ENCODE results near the gene COA8.

The COA8 gene

DNA sequence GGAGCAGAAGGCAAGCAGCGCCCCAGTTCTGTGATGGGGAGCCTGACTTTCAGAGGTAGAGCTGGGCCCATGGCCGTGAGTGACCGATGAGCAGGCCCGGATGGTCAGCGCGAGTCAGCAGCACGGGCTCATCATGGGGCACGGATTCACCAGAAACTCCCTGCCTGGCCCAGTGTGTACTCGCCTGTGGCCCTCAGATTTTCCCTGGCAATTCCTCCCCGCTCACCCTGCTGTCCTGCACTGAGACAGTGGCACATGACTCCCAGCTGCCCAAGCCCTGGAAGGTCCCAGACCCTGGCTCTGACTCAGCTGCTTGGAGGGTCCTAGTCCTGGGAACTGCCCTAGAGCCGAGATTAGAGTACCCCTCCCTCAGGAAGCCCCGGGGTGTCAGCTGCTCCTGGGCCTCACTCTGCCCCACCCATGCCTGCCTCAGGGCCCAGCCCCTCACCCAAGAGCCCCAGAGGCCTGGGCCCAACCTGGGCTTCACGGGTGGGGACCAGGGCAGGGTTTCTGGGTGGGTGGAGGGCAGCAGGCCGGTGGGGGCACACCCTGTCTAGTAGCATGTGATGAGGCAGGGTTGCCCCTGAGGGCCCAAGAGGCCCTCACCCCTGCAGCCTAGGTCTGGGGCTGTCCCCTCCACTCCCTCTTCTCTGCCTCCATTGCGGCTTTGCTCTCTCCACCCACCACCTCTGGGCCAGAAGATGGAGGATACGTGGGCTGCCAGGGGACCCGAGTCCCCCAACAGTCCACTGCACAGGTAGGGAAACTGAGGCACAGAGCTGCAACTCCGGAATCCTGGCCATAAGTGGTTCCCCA is 25.4 kb upstream of the COA8 start:
- no peak for DNase-seq

DNA sequence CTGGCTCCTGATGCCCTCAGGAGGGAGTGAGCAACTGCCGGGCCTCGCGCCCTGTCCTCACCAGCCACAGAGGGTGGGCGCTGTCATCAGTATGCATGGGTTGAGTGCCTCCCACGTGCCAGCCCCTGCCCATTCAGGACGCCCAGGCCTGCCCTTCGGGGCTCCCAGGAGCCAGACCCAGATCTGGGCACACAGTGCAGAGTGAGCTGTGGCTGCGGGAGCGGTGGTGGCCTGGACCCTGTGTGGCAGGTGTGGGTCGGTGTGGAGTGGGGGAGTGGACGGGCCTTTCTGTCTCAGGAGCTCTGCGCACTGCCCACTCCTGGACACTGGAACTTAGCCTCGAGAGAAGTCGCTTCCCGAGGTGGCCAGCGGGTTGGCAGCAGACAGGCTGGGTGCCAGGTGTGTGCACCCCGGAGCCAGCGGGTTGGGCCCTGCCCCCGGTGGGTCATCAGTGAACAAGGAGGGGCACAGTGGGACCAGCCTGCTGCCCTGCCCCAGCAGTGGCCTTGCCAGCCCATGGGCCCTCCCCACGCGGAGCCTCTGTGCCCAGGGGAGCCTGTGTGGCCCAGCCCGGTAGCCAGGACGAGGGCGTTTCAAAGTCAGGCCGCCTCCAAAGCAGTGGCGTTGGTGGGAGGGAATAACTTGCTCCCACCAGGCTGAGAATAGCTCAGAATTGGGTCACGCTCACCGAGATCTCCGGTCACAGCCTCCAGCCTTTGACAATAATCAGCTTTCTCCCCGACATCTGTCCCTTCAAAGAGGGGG is 24.3 kb upstream of the COA8 start:
- DNase-seq, result no peak

DNA sequence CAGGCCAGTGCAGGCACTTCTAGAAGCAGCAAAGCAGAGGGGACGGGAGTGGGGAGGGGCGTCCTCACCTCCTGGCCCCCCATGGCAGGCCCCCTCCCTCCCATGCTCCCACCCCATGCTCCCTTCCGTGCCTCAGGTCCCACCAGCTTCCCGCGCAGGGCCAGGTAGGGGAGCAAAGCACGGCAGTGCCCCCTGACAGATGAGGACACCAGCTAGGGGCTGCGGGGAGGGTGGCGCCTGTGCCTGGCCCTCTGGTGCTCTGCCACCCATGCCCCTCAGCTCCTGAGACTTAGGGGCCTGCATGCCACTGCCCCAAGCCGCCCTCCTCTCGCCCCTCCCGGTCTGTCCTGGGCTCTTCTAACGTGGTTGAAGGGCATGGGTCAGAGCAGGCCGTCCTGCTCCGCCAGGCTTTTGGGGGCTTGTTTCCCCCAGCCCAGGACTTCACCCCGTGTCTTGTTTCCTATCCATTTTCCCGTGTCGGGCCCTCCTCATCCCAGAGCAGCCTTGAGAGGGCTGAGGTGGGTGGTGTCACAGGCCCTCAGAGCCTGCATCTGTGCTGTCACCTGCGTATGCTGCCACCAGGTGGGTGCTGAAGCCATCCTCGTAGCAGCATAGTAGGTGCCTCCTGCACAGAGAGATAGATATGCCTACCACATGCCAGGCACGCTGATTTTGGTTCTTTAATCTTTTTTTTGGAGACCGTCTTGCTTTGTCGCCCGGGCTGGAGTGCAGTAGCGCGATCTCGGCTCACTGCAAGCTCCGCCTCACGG is 23.5 kb upstream of the COA8 start:
- DNase-seq, result no peak

DNA sequence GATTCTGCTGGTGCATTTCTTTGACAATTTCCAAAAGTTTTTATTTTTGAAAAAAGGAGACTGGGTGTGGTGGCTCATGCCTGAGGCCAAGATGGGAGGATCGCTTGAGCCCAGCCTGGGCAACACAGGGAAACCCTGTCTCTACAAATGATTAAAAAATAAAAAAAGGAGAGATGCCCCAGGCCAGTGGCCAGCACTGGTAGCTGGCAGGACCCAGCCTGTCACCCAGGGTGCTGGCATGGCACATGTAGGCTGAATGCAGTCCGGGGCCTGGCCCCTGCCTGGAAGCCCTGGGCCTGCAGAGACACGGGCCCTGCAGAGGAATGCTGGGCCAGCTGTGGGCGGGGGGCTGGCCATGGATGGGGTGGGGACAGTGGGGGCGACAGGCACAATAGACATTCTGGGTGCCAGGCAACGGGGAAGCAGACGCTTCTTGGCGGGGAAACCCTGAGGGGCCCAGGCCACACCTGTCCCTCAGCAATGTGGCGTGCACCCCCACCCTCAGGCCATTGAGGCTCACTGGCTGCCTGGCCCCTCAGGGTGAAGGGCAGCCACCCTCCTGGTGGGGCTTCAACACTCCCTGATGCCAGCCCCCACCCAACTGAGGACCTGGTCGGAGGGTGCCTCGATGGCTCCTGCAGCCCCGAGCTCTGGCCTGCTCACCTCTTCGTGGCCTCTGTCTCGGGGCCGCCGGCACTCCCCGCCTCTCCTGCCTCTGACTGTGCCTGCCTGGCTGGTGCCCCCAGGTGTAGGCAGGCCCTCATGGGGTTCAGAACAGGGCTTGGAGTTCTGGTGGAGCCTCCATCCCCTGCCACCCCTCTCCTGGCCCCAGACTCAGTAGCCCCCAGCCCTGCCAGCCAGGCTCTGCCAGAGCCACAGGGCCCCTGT is 21.7 kb upstream of the COA8 start:
- DNase-seq, result no peak

DNA sequence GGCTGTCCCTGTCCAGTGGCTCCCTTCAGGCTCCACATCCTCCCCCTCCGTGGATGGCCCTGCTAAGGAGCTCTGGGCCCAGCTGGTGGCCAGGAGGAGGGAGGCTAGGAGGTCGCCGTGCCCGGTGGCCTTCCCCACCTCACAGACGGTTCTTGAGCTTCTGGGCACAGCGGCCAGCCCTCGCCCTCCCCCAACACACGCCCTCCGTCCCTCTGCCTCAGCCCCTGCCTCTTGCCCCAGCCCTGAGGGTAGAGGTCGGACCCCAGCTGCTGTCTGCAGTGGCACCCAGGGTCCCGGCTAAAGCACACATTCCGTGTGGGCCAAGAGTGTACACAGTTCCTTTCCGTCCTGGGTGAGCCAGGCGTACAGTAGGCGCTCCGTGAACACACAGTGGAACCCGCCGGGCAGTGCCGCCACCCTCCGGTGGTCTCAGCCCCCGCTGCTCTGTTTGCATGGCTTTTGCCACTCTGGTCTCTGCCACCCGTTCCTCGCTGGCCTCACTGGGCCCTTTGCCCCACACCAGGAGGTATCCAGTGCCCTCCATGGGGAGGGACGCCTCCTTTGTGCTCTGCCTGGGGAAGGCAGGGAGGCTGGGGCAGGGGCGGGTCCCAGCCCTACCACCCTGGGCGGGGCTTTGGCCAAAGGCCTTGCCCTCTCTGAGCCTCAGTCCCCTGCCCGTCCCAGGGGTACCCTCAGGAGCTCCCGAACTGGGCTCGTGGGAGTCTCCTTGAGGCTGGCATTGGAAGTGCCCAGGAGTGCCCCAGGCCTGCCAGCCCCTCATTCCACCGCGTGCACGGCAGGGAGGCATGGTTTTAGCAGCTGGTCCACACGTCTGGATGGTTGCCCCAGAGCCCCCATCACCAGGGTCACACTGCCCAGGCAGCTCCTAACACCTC is 20.8 kb upstream of the COA8 start:
- no peak for DNase-seq

DNA sequence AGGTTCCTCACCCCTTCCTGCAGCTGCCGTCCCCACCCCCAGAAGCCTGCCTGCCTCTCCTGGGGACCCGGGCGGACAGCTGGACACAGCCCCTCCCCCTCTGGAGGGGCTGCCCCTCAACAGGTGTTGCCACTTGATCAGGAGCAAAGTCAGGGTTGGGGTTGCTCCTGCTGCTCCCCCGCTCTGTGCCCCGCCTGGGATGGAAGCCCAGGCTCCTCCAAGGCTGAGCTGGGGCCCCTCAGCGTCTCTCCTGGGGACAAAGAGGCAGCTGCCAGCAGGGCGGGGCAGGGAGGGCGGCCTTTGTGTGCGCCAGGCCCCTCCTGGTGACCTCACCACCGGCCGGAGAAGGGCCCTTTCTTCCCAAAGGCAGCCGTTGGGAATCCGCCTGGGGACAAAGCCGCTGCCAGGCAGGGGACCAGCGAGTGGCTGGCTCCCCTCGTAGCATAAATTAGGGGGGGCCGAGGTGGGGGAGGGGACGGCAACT is 20.1 kb upstream of the COA8 start:
- peak; percentile 43 for DNase-seq

DNA sequence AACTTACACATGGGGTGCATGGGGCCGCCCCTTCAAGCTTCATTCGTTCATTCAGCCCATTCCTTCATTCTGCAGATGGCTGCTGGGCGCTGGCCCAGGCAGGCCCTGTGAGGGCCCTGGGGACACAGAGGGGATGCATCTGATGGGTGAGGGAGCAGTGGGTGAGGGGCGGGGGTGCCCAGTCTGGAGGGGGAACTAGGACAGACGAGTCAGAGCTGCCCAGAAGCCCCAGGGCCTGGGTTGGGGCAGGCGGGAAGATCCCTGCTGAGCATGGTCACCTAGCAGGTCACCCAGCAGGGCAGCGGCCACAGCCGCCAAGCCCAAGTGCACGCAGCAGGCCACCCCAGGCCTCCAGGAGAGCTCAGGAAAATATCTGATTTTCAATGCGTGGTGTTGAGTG is 19.6 kb upstream of the COA8 start:
- DNase-seq, result no peak

DNA sequence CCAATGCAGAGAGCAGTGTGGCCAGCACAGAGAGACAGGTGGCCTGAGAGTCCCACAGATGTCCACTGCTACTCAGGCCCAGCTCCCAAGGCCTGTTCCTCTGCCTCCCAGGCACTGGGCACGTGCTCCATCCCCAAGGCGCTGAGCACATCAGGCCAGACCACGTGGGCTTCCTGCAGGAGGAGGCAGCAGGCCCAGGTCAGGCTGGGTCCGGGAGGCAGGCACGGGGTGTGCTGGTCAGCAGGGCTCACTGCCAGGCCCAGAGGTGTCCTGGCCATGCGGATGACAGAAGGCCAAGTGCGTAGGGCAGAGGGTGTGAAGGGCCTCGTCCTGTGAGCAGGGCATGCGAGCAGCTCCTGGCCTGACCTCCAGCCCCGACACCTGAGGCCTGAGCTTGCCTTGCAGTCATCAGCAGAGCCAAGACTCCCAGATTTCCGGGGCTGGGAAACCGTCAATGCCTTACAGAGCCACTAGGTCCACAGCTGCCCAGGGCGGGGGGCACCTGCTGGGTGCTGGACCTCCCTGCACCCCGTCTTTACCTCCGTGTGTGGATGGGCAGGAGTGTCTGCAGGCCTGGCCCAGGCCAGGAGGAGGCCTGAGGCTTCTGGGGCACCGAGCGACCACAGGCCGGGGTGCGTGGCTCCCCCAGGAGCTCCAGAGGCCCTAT is 18.9 kb upstream of the COA8 start:
- DNase-seq, result no peak

DNA sequence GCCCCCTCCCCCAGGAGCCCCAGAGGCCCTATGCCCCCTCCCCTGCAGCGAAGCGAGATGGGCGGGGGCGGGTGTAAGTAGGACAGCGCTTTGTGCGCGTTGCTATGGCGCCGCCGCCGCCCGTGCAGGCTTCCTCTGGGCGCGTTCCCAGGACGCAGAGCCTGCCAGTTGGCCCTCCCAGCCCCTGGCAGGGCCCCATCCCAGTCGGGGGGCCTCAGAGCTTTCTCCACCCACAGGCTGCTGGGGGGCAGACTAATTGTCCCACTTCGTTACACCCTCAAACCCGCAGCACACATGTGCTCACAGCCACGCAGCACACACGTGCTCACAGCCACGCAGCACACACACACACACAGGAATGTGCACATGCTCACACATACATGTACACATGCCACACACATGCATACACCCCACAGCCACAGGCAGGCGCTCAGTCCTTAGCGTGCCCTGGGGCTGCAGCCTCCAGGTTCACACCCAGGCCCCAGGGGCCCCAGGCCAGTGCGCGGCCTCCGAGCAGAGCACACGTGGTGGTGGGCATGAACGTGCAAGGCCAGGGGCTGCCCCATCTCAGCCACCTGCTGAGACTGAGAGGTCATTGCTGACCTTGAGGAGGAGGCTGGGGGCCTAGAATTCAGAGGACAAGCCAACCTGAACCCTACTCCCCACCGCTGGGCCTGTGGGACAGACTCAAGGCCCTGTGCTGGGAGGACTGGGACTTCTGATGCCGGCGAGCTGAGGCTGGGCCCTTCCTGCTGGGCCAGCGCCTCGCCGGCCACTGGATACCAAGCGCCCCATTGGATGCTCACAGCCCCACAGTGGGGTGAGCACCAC is 18.2 kb upstream of the COA8 start:
- DNase-seq, result no peak

DNA sequence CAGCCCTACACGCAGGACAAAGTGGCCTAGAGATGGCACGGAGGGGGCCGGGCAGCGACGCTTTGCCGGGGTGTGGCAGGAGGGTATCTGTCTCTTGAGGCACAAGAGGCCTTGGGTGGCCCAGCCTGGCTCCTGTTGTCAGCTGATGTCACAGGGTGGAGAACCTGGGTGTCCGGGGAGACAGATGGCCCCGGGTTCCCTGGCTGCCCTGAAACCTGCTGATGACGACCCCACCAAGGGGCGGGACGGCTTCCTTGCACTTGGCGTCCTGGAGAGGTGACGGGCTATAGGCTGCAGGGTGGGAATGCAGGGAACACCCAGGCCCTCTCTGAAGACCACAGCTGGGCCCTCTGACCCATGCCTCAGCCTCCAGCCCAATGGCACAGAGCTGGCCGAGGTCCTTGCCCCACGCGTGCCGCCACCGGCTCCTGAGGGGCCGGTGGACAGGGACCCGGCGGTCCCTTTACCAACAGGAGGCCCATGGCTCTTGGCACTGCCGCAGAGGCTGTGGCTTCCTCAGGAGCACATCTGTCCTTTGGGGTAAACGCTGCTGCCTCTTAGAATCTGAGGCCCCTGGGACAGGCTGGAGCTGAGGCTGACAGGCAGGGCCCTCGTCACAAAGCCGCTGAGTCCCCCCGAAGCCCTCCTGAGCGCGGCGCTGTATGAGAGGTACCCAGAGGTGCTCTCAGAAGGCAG is 17.4 kb upstream of the COA8 start:
- no peak for DNase-seq

DNA sequence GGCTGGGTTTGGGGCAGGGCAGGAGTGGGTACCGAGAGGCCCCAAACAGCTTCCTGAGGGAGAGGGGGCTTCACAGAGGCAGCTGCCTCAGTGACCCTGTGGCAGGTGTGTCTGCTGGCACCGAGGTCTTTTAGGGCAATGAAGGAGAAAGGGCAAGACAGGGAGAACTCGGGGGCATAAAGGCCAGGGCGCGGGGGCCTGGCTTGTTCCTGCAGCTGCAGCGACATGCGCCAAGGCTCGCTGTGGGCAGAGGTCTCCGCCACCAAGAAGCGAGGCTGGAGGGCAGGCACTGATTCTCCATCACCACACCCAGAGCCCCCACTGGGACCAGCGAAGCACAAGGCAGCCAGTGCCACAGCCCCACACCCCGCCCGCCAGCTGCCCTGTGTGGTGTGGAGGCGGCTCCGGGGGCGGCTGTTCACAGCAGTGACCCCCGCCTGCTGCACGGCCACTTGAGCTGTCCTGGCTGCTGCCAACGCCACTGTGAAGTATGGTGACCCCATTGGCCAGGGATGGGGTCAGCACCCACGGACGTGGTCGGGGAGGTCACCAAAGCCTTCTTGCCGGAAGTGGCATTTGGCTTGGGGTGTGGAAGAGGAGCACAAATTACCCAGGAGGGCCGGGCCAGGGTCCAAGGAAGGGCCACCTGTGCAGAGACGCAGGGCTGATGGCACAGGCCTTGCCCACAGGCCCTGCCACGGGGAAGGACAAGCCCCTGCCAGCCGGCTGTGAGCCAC is 16.7 kb upstream of the COA8 start:
- no peak for DNase-seq

DNA sequence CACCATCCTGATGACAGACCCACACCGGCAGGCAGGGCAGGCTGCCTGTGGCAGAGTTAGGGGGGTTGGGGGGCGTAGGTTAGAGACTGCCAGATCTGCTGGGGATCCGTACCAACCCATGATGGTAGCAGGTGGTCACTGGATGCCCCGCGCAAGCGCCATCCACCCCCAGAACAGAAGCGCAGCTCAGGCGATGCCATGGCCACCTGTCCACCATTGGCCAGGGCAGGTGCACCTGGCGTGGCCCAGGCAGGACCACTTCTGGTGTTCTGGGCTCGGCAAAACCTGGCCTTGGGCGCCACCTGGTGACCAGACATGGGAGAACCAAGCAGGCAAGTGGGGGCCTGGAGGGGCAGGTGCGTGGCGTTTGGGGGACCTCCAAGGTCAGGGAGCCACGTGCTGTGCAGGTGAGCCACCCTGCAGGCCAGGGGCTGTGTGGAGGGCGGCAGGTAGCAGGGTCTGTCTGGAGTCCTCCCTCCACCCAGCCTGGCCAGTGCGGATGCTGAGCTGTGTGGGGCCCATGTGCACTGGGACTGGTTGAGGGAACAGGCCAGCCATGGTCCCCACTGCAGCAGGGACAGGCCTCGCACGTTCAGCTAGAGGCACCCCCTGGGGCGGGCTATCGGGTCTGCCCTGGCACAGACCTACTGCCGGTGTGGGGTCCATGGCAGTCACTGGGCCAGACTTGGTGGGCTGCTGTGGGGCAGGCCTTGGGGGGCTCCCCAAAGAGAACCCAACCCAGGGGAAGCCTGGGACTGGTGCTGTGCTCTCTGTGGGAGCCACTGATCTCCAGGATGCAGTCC is 15.9 kb upstream of the COA8 start:
- peak; percentile 71 for DNase-seq

DNA sequence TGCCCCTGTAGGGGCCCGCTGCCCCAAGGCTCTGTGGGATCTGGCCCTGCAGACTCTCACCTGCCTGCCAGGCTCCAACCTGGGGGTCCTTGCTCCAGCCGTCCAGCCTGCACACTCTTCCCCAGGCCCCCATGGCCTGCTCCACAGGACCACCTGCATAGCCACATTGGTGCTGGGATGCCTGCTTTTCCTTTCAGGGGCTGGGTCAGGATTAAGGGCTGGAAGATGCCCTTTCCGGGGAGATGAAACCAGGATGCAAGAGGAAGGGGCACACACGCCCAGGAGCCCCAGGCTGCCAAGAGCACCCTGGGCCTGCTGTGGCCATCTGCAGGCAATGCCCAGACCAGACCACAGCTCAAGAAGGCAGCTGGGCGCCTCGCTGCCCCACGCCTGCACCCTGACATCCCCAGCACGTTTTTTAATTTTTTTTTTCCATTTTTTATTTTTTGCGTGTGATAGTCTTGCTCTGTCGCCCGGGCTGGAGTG is 15.3 kb upstream of the COA8 start:
- no peak for DNase-seq

DNA sequence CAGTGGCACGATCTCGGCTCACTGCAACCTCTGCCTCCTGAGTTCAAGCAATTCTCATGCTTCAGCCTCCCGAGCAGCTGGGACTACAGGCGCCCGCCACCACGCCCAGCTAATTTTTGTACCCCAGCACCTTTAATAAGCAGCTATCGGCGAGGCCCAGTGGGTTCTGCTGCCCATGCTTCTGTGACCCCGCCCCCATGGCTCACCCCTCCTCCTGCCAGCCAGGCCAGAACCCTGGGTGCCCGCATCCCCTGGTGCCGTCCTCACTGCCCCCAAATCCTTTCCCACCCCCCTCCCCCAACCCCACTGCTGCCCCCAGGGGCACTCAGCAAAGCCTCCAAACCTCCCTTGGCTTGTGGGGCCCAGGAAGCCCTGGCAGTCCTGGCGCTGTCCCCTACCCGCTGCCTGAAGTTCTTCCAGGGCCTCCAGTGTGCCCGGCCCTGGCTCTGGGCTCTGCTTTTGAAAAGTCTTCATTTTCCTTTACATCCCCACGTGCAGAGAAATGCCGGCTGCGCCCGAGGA is 14.8 kb upstream of the COA8 start:
- DNase-seq, result no peak

DNA sequence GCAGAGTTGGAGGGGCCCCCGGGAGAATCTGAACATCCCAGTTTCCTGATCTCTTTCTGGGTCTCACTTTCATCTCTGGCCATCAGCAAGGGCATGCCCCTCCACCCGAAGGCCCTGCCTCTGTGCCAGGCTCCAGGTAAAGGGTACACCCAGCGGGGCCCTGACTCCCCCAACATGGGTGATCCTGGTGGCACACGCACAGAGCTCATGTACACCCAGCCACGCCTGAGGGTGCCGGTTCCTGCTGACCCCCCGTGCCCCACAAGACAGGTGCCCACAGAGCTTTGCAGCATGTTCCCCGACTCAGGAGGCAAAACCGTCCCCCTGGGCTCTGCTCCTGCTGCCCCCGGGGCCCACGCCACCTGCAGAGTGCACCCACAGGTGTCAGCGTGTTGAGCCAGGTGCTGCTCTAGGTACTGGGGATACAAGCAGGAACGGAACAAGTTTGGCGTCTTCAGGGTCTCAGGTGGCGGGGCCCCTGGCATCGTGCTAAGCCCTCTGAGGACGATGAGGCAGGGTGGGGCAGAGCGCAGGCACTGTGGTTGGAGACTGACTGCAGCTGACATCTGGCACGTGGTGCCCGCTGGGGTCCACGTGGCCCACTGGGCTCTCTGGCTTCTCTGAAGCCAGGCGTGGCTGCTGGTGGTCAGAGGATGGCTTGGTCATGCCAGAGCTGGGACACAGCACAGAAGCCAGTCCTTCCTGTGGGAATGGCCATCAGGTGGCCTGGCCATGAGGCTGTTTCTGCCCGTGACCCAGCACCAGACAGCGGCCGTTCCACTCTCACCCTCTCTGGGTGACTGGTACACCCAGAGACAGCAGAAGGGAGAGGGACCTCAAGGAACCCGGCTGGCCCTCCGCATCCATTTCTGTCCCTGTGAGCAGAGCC is 14.1 kb upstream of the COA8 start:
- DNase-seq, result no peak
